Suprapubic skin (tissue), 4 donors: ENCODE measurements around the gene HDAC7. TPM values are rescaled to one million over a fixed set of nuclear protein-coding genes. Genes with fewer than 3 reads are reported as not detected.

Source experiments
- DNase-seq, 2 donors: peaks; one replicate each; pipeline ENCODE4 v3.0.0-alpha.2; 2019; ENCODE audit warnings: low spot score in 2 of 2
- H3K27ac ChIP-seq: fragments of 200-600 bp; sonication (generic); one replicate; pipeline ENCODE4 v1.5.1; 2019
- H3K27me3 ChIP-seq: fragments of 200-600 bp; sonication (generic); one replicate; pipeline ENCODE4 v1.5.1; 2019
- H3K36me3 ChIP-seq: fragments of 200-600 bp; sonication (generic); one replicate; pipeline ENCODE4 v1.5.1; 2019
- H3K4me1 ChIP-seq: fragments of 200-600 bp; sonication (generic); one replicate; pipeline ENCODE4 v1.5.1; 2019
- H3K4me3 ChIP-seq: fragments of 200-600 bp; sonication (generic); one replicate; pipeline ENCODE4 v1.5.1; 2019; ENCODE audit warnings: mild to moderate bottlenecking
- H3K9me3 ChIP-seq: fragments of 200-600 bp; sonication (generic); one replicate; pipeline ENCODE4 v1.5.1; 2019
- EP300 ChIP-seq: sonication (generic); formaldehyde crosslinking; IDR thresholded peaks from one replicate; pipeline ENCODE4 v1.6.1; 2017; ENCODE audit warnings: antibody characterized with exemption
- POLR2A ChIP-seq, 2 donors: fragments of 450-650 bp; IDR thresholded peaks; one replicate each; pipeline ENCODE4 v1.6.1; 2017; ENCODE audit warnings: antibody characterized with exemption in 2 of 2, mild to moderate bottlenecking in 2 of 2, moderate library complexity in 2 of 2
- POLR2AphosphoS5 ChIP-seq, 3 donors: sonication (generic); formaldehyde crosslinking; IDR thresholded peaks; one replicate each; pipeline ENCODE4 v1.6.1; 2017; ENCODE audit warnings: antibody characterized with exemption in 3 of 3
- WGBS: methylation state at CpG from one replicate; pipeline ENCODE4 v1.1.5; 2018; 5-methylcytosine and 5-hydroxymethylcytosine counted together
- total RNA-seq, 4 donors: library from RNA; depleted of rRNA; stranded (reverse); fragments of >200 nt; gene quantifications; one replicate each; pipeline ENCODE4 v1.1.0, GENCODE V29; 2016
- TF ChIP-seq, protein P1 (sequence below), 2 donors: fragments of 200-600 bp in 1 of 2; fragments of 450-650 bp in 1 of 2; sonication (generic) in 1 of 2; IDR thresholded peaks; one replicate each; pipeline ENCODE4 v1.5.1; 2016 to 2019; ENCODE audit warnings: antibody characterized with exemption in 2 of 2, mild to moderate bottlenecking in 1 of 2, moderate library complexity in 1 of 2

The HDAC7 gene
- total RNA-seq, 4 donors from 2014 or later: 47.9 to 152 (median 76.2) TPM

DNA sequence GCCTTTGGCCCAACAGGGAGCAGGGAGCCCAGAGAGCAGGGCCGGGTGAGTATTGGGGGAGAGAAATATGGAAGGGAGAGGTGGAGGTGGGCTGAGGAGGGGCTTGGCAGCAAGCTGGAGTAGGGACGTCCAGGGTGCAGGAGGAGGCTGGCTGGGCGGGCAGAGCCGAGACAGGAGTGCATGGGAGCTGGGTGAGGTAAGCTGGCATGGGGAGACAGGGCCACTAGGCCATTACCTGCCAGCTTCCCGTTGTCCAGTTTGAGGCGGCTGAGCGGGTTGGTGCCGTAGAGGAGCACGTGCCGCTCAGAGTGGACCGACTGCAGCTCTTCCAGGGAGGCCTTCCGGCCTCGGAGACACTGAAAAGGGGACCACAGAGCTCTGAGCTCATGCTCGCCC lies 28.4 kb downstream of the HDAC7 start:
- no peaks in the 10 kb centered on the region for H3K9me3 ChIP-seq
- H3K4me3 ChIP-seq: no peak overlapping the region
- TF ChIP-seq, protein P1, sequence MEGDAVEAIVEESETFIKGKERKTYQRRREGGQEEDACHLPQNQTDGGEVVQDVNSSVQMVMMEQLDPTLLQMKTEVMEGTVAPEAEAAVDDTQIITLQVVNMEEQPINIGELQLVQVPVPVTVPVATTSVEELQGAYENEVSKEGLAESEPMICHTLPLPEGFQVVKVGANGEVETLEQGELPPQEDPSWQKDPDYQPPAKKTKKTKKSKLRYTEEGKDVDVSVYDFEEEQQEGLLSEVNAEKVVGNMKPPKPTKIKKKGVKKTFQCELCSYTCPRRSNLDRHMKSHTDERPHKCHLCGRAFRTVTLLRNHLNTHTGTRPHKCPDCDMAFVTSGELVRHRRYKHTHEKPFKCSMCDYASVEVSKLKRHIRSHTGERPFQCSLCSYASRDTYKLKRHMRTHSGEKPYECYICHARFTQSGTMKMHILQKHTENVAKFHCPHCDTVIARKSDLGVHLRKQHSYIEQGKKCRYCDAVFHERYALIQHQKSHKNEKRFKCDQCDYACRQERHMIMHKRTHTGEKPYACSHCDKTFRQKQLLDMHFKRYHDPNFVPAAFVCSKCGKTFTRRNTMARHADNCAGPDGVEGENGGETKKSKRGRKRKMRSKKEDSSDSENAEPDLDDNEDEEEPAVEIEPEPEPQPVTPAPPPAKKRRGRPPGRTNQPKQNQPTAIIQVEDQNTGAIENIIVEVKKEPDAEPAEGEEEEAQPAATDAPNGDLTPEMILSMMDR (IDR thresholded peaks at IDR 0.05): no peak
- TF ChIP-seq EP300: no peak
- TF ChIP-seq POLR2AphosphoS5 (IDR thresholded peaks at IDR 0.05): no peak
- no peak for TF ChIP-seq POLR2A (IDR thresholded peaks at IDR 0.05)
- H3K27me3 ChIP-seq: no peaks in the 10 kb centered on the region
- WGBS: 91% methylated on average over 14 of the region's 14 CpGs
- H3K4me1 ChIP-seq: peaks cover 5% of the 10 kb centered on the region
- H3K36me3 ChIP-seq: peaks cover 98% of the 10 kb centered on the region
- H3K27ac ChIP-seq: no peak overlapping the region
- DNase-seq: no peak

GRCh38 chr12:47790676-47791350 lies 28.9 kb downstream of the HDAC7 start:
- TF ChIP-seq, protein P1 (IDR thresholded peaks at IDR 0.05): no peak
- TF ChIP-seq POLR2A (IDR thresholded peaks at IDR 0.05): no peak
- no peak for TF ChIP-seq POLR2AphosphoS5 (IDR thresholded peaks at IDR 0.05)
- no peak for TF ChIP-seq EP300
- peaks cover 98% of the 10 kb centered on the region for H3K36me3 ChIP-seq
- H3K4me1 ChIP-seq: peaks cover 11% of the 10 kb centered on the region
- no peak overlapping the region for H3K4me3 ChIP-seq
- no peak for DNase-seq
- H3K9me3 ChIP-seq: no peaks in the 10 kb centered on the region
- no peaks in the 10 kb centered on the region for H3K27me3 ChIP-seq
- WGBS: 91% methylated on average over 15 of the region's 20 CpGs
- no peak overlapping the region for H3K27ac ChIP-seq

- Histone ChIP-seq H3K27ac (no peak overlapping the region), H3K9me3 (no peaks in the 10 kb centered on the region), H3K4me3 (no peak overlapping the region), H3K4me1 (peaks cover 12% of the 10 kb centered on the region), H3K27me3 (no peaks in the 10 kb centered on the region), H3K36me3 (peaks cover 98% of the 10 kb centered on the region)
- no peak for TF ChIP-seq EP300
- no peak for TF ChIP-seq POLR2AphosphoS5 (IDR thresholded peaks at IDR 0.05)
- no peak for TF ChIP-seq POLR2A (IDR thresholded peaks at IDR 0.05)
- TF ChIP-seq, protein P1 (IDR thresholded peaks at IDR 0.05): no peak
- 88% methylated on average over 22 of the region's 22 CpGs for whole genome bisulfite sequencing
- DNase-seq: no peak
Measured at GRCh38 chr12:47789712-47790489, 29.8 kb downstream of the HDAC7 start.

DNA sequence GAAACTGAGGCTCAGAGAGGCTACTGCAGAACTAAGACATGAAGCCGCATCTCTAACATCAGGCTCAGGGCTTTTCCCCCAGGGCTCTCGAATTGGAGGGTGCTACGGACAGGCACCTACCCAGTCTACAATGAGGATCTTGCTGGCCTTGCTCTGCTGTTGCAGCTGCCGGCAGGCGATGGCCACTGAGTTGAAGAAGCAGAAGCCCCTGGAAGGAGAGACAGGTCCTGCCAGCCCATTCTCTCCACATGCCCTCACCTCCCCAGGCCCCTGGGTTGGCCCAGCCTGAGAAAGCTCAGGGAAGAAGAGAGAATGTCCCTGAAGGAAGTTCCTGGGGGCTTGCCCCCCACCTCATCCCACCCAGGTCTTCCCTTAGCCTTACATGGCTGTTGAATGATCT lies 30.6 kb downstream of the HDAC7 start:
- no peak for DNase-seq
- H3K9me3 ChIP-seq: no peaks in the 10 kb centered on the region
- no peak overlapping the region for H3K27ac ChIP-seq
- no peak overlapping the region for H3K4me3 ChIP-seq
- TF ChIP-seq, protein P1 (IDR thresholded peaks at IDR 0.05): no peak
- TF ChIP-seq POLR2AphosphoS5 (IDR thresholded peaks at IDR 0.05): no peak
- no peak for TF ChIP-seq POLR2A (IDR thresholded peaks at IDR 0.05)
- TF ChIP-seq EP300: no peak
- peaks cover 18% of the 10 kb centered on the region for H3K4me1 ChIP-seq
- H3K27me3 ChIP-seq: no peaks in the 10 kb centered on the region
- peaks cover 98% of the 10 kb centered on the region for H3K36me3 ChIP-seq
- 85% methylated on average over 5 of the region's 5 CpGs for WGBS

DNA sequence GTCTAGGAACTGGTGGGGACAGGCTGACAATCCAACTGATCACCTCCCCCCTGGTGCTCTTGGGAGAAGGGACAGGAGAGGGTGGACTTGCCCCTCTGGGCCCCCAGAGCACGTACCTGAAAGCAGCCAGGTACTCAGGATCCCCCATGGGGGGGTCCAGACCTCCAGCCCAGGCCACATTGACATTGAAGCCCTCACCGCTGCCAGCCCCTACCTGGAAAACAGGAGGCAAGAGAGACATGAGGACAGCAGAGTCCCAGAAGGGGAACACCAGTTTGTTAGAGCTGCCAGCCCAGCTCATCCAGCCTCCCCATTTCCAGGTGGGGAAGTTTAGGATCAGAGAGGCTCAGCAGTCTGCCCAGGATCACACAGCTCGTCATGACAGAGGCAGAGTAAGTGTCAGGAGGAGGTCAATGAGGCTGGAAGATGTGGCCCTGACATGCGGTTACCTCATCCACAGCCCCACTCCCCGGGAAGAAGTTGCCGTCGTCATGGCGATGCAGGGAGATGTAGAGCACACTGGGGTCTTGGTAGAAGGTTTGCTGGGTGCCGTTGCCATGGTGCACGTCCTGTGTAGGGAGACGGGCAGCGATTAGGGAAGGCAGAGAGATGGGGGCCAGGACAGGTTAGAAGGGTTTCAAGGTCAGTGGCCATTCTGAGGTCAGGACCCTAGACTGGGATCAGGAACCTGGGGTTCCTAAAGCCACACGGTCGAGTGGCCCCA lies 31.9 kb downstream of the HDAC7 start:
- Histone ChIP-seq H3K27ac (no peak overlapping the region), H3K4me1 (peaks cover 31% of the 10 kb centered on the region), H3K36me3 (peaks cover 98% of the 10 kb centered on the region), H3K9me3 (no peaks in the 10 kb centered on the region), H3K27me3 (no peaks in the 10 kb centered on the region), H3K4me3 (no peak overlapping the region)
- no peak for DNase-seq
- WGBS: 83% methylated on average over 14 of the region's 14 CpGs
- TF ChIP-seq POLR2A (IDR thresholded peaks at IDR 0.05): no peak
- no peak for TF ChIP-seq EP300
- TF ChIP-seq, protein P1 (IDR thresholded peaks at IDR 0.05): no peak
- TF ChIP-seq POLR2AphosphoS5 (IDR thresholded peaks at IDR 0.05): no peak
